NB4 (cell line): ENCODE data around the gene KRT83.

Experiments used
- CTCF ChIP-seq: IDR thresholded peaks from one replicate; pipeline ENCODE4 v1.5.1; 2012; ENCODE audit warnings: low read depth, low read length
- MAX ChIP-seq: IDR thresholded peaks from 2 replicates; pipeline ENCODE4 v1.6.1; 2011; ENCODE audit warnings: low read depth, low read length
- POLR2A ChIP-seq: IDR thresholded peaks from 2 replicates; pipeline ENCODE4 v1.6.1; 2011; ENCODE audit warnings: mild to moderate bottlenecking; ENCODE audit not compliant: insufficient read length; ENCODE audit errors: extremely low read depth

GRCh38 chr12:52369809-52370208, 48.6 kb upstream of the KRT83 start:
- TF ChIP-seq CTCF: no peak
- no peak for TF ChIP-seq MAX
- TF ChIP-seq POLR2A: no peak
